Measurements from ENCODE around the gene SMARCAL1. TPM values are rescaled to one million over a fixed set of nuclear protein-coding genes. Genes with fewer than 3 reads are reported as not detected.

The SMARCAL1 gene
- 19.0 TPM for total RNA-seq
- long read RNA-seq, transcript SMARCAL1-201 (18 exons, 3,271 nt) = minor isoform, 8 of 38 reads
- long read RNA-seq, transcript SMARCAL1-202 (18 exons, 3,056 nt) = major isoform, 10 of 38 reads
- long read RNA-seq, partial matches to known transcripts = 7 of 38 reads
- long read RNA-seq, other reads (novel, unspliced or antisense) = 13 of 38 reads

- Histone ChIP-seq H3K27ac (peak within 1 kb of the TSS; percentile 97), H3K36me3 (peaks cover 27% of the 10 kb centered on the region), H3K4me1 (peaks cover 10% of the 10 kb centered on the region), H3K27me3 (ENCODE audit: low read depth) (no peaks in the 10 kb centered on the region), H3K4me3 (peak within 1 kb of the TSS; percentile 81), H3K9me3 (no peaks in the 10 kb centered on the region)
- ATAC-seq (peak; percentile 96 to 99), DNase-seq (peak; percentile 100)
- intact Hi-C loops (cut with DNase I) = no loop called here
- TF ChIP-seq CTCF (IDR thresholded peaks at IDR 0.05) = no peak
Measured at GRCh38 chr2:216412022-216412999, at the start of gene SMARCAL1. TSS of gene SMARCAL1 (plus strand) at chr2:216412484. CDS start at chr2:216414705, 2,221 bp downstream.

GRCh38 chr2:216362730-216363129 is 49.6 kb upstream of the SMARCAL1 start:
- DNase-seq (no peak), ATAC-seq (no peak)
- no peaks in the 10 kb centered on the region for H3K4me1 ChIP-seq
- H3K27me3 ChIP-seq (ENCODE audit: low read depth) = no peaks in the 10 kb centered on the region
- no peak overlapping the region for H3K27ac ChIP-seq
- TF ChIP-seq CTCF (IDR thresholded peaks at IDR 0.05) = no peak
- H3K9me3 ChIP-seq = no peaks in the 10 kb centered on the region
- H3K4me3 ChIP-seq = no peak overlapping the region
- intact Hi-C loops (cut with DNase I) = no loop called here
- no peaks in the 10 kb centered on the region for H3K36me3 ChIP-seq

DNA sequence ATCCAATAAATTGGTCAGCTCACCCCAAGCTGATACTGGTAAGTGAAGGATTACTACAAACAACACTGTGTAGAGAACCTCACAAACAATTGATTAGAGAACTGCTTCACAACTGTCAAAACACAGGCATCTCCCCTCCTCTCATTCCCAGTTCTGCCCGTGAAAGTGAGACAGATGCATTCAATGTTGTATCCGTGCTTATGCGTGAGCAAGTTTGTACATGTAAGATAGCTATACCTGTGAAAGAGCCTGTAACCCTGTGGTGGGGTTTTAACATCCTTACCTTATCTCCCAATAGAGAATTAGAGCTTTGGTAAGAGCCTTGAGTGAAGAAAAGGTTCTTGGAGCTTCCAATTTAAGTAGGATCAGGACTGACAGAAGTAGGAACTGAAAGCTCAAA is 49.1 kb upstream of the SMARCAL1 start:
- no peak overlapping the region for H3K4me3 ChIP-seq
- intact Hi-C loops (cut with DNase I) = no loop called here
- H3K27me3 ChIP-seq (ENCODE audit: low read depth) = no peaks in the 10 kb centered on the region
- no peak overlapping the region for H3K27ac ChIP-seq
- DNase-seq (no peak), ATAC-seq (no peak)
- no peak for TF ChIP-seq CTCF (IDR thresholded peaks at IDR 0.05)
- H3K4me1 ChIP-seq = no peaks in the 10 kb centered on the region
- H3K9me3 ChIP-seq = no peaks in the 10 kb centered on the region
- no peaks in the 10 kb centered on the region for H3K36me3 ChIP-seq

DNA sequence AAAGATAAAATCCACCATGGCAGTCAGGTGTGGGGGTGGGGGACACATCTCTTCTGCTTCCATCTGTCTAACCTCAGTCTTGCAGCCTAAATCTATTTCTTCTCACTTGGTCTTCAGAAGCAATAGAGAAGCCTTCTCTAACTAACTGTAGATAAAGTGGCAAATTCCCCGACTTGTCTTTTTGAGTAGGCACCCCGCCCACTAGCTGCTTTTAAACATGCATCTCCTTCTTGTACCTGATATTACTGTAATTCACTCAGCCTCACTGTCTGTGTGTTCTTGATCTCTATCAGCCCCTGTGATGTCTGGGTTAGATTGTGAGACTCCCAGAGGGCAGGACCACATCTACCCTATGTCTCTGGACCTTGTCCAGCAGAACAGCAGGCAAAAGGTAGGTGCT is 46.8 kb upstream of the SMARCAL1 start:
- Histone ChIP-seq H3K9me3 (no peaks in the 10 kb centered on the region), H3K36me3 (no peaks in the 10 kb centered on the region), H3K4me1 (no peaks in the 10 kb centered on the region), H3K27ac (no peak overlapping the region), H3K27me3 (ENCODE audit: low read depth) (peaks cover 20% of the 10 kb centered on the region), H3K4me3 (no peak overlapping the region)
- no peak for ATAC-seq
- no peak for DNase-seq
- TF ChIP-seq CTCF (IDR thresholded peaks at IDR 0.05) = no peak
- intact Hi-C loops (cut with DNase I) = no loop called here

- H3K27me3 ChIP-seq (ENCODE audit: low read depth) = peaks cover 34% of the 10 kb centered on the region
- H3K27ac ChIP-seq = no peak overlapping the region
- ATAC-seq = no peak
- peaks cover 9% of the 10 kb centered on the region for H3K4me1 ChIP-seq
- no peak for DNase-seq
- no peak overlapping the region for H3K4me3 ChIP-seq
- no peak for TF ChIP-seq CTCF (IDR thresholded peaks at IDR 0.05)
- H3K9me3 ChIP-seq = no peaks in the 10 kb centered on the region
- H3K36me3 ChIP-seq = no peaks in the 10 kb centered on the region
- intact Hi-C loops (cut with DNase I) = no loop called here
Measured at GRCh38 chr2:216366777-216367471, 45.4 kb upstream of the SMARCAL1 start.

Measured in lower lobe of right lung (tissue), 2 donors.